ENCODE measurements around the gene CXCR5.

CXCR5 gene

GRCh38 chr11:118870396-118871343, 13.0 kb upstream of the CXCR5 start:
- Histone ChIP-seq H3K4me3 (no peak overlapping the region), H3K9ac (ENCODE audit: insufficient read length) (no peak overlapping the region), H3K9me3 (ENCODE audit: low read depth, low read length) (no peaks in the 10 kb centered on the region), H3K36me3 (ENCODE audit: insufficient read depth, low read length) (no peaks in the 10 kb centered on the region), H3K27ac (no peak overlapping the region)
- no peak for DNase-seq (ENCODE audit: low read depth, low spot score)
- TF ChIP-seq EZH2 (IDR thresholded peaks at IDR 0.05) (no peak), FOXP2 (optimal IDR thresholded peaks at IDR 0.05; ENCODE audit: control extremely low read depth, extremely low read length, insufficient read depth) (no peak), POLR2AphosphoS5 (IDR thresholded peaks at IDR 0.05; ENCODE audit: borderline replicate concordance, low read depth, low read length) (no peak)

- no peak overlapping the region for H3K27ac ChIP-seq
- no peak overlapping the region for H3K9ac ChIP-seq (ENCODE audit: insufficient read length)
- H3K4me3 ChIP-seq = no peak overlapping the region
- H3K36me3 ChIP-seq (ENCODE audit: insufficient read depth, low read length) = no peaks in the 10 kb centered on the region
- no peaks in the 10 kb centered on the region for H3K9me3 ChIP-seq (ENCODE audit: low read depth, low read length)
- no peak for DNase-seq (ENCODE audit: low read depth, low spot score)
- no peak for TF ChIP-seq POLR2AphosphoS5 (IDR thresholded peaks at IDR 0.05; ENCODE audit: borderline replicate concordance, low read depth, low read length)
- no peak for TF ChIP-seq FOXP2 (optimal IDR thresholded peaks at IDR 0.05; ENCODE audit: control extremely low read depth, extremely low read length, insufficient read depth)
- no peak for TF ChIP-seq EZH2 (IDR thresholded peaks at IDR 0.05)
Measured at GRCh38 chr11:118872403-118872821, 11.3 kb upstream of the CXCR5 start.

- Histone ChIP-seq H3K27ac (no peak overlapping the region), H3K9me3 (ENCODE audit: low read depth, low read length) (no peaks in the 10 kb centered on the region), H3K9ac (ENCODE audit: insufficient read length) (no peak overlapping the region), H3K36me3 (ENCODE audit: insufficient read depth, low read length) (no peaks in the 10 kb centered on the region), H3K4me3 (no peak overlapping the region)
- TF ChIP-seq POLR2AphosphoS5 (IDR thresholded peaks at IDR 0.05; ENCODE audit: borderline replicate concordance, low read depth, low read length) (no peak), EZH2 (IDR thresholded peaks at IDR 0.05) (no peak), FOXP2 (optimal IDR thresholded peaks at IDR 0.05; ENCODE audit: control extremely low read depth, extremely low read length, insufficient read depth) (no peak)
- DNase-seq (ENCODE audit: low read depth, low spot score) = no peak
Measured at GRCh38 chr11:118873804-118874203, 9.9 kb upstream of the CXCR5 start.

GRCh38 chr11:118876286-118876685, 7.4 kb upstream of the CXCR5 start:
- Histone ChIP-seq H3K9ac (ENCODE audit: insufficient read length) (no peak overlapping the region), H3K36me3 (ENCODE audit: insufficient read depth, low read length) (no peaks in the 10 kb centered on the region), H3K27ac (no peak overlapping the region), H3K4me3 (no peak overlapping the region), H3K9me3 (ENCODE audit: low read depth, low read length) (no peaks in the 10 kb centered on the region)
- DNase-seq (ENCODE audit: low read depth, low spot score) = no peak
- TF ChIP-seq FOXP2 (optimal IDR thresholded peaks at IDR 0.05; ENCODE audit: control extremely low read depth, extremely low read length, insufficient read depth) (no peak), EZH2 (IDR thresholded peaks at IDR 0.05) (no peak), POLR2AphosphoS5 (IDR thresholded peaks at IDR 0.05; ENCODE audit: borderline replicate concordance, low read depth, low read length) (no peak)

GRCh38 chr11:118877487-118878162, 6.1 kb upstream of the CXCR5 start:
- TF ChIP-seq POLR2AphosphoS5 (IDR thresholded peaks at IDR 0.05; ENCODE audit: borderline replicate concordance, low read depth, low read length) (no peak), EZH2 (IDR thresholded peaks at IDR 0.05) (no peak), FOXP2 (optimal IDR thresholded peaks at IDR 0.05; ENCODE audit: control extremely low read depth, extremely low read length, insufficient read depth) (no peak)
- Histone ChIP-seq H3K9ac (ENCODE audit: insufficient read length) (no peak overlapping the region), H3K4me3 (no peak overlapping the region), H3K27ac (no peak overlapping the region), H3K36me3 (ENCODE audit: insufficient read depth, low read length) (no peaks in the 10 kb centered on the region), H3K9me3 (ENCODE audit: low read depth, low read length) (no peaks in the 10 kb centered on the region)
- DNase-seq (ENCODE audit: low read depth, low spot score) = no peak

GRCh38 chr11:118878163-118878563, 5.5 kb upstream of the CXCR5 start:
- no peaks in the 10 kb centered on the region for H3K9me3 ChIP-seq (ENCODE audit: low read depth, low read length)
- H3K4me3 ChIP-seq = no peak overlapping the region
- H3K9ac ChIP-seq (ENCODE audit: insufficient read length) = no peak overlapping the region
- H3K36me3 ChIP-seq (ENCODE audit: insufficient read depth, low read length) = no peaks in the 10 kb centered on the region
- no peak for TF ChIP-seq EZH2 (IDR thresholded peaks at IDR 0.05)
- TF ChIP-seq POLR2AphosphoS5 (IDR thresholded peaks at IDR 0.05; ENCODE audit: borderline replicate concordance, low read depth, low read length) = no peak
- TF ChIP-seq FOXP2 (optimal IDR thresholded peaks at IDR 0.05; ENCODE audit: control extremely low read depth, extremely low read length, insufficient read depth) = no peak
- no peak for DNase-seq (ENCODE audit: low read depth, low spot score)
- H3K27ac ChIP-seq = no peak overlapping the region

GRCh38 chr11:118881228-118881627, 2.5 kb upstream of the CXCR5 start:
- Histone ChIP-seq H3K27ac (no peak overlapping the region), H3K36me3 (ENCODE audit: insufficient read depth, low read length) (no peaks in the 10 kb centered on the region), H3K9ac (ENCODE audit: insufficient read length) (no peak overlapping the region), H3K9me3 (ENCODE audit: low read depth, low read length) (no peaks in the 10 kb centered on the region), H3K4me3 (no peak overlapping the region)
- TF ChIP-seq FOXP2 (optimal IDR thresholded peaks at IDR 0.05; ENCODE audit: control extremely low read depth, extremely low read length, insufficient read depth) (no peak), EZH2 (IDR thresholded peaks at IDR 0.05) (no peak), POLR2AphosphoS5 (IDR thresholded peaks at IDR 0.05; ENCODE audit: borderline replicate concordance, low read depth, low read length) (no peak)
- DNase-seq (ENCODE audit: low read depth, low spot score) = no peak

GRCh38 chr11:118882491-118882890, 1.2 kb upstream of the CXCR5 start:
- no peak overlapping the region for H3K4me3 ChIP-seq
- no peaks in the 10 kb centered on the region for H3K9me3 ChIP-seq (ENCODE audit: low read depth, low read length)
- DNase-seq (ENCODE audit: low read depth, low spot score) = no peak
- TF ChIP-seq EZH2 (IDR thresholded peaks at IDR 0.05) = no peak
- no peak for TF ChIP-seq FOXP2 (optimal IDR thresholded peaks at IDR 0.05; ENCODE audit: control extremely low read depth, extremely low read length, insufficient read depth)
- no peak for TF ChIP-seq POLR2AphosphoS5 (IDR thresholded peaks at IDR 0.05; ENCODE audit: borderline replicate concordance, low read depth, low read length)
- no peak overlapping the region for H3K9ac ChIP-seq (ENCODE audit: insufficient read length)
- no peak overlapping the region for H3K27ac ChIP-seq
- H3K36me3 ChIP-seq (ENCODE audit: insufficient read depth, low read length) = no peaks in the 10 kb centered on the region
